ENCODE measurements around the gene LAMTOR1. TPM values are rescaled to one million over a fixed set of nuclear protein-coding genes. Genes with fewer than 3 reads are reported as not detected.

LAMTOR1 gene
- total RNA-seq (91.1 and 95.1 TPM in 2 replicates), polyA plus RNA-seq (174 and 214 TPM in 2 replicates), polyA minus RNA-seq (127 and 132 TPM in 2 replicates), Bru-seq, nascent RNA (percentile 74 among the genes with signal in this experiment), BruChase-seq, experiment 1, labeled RNA remaining after a 6-hour chase (percentile 86 among the genes with signal in this experiment), BruChase-seq, experiment 2, labeled RNA remaining after a 2-hour chase (percentile 82 among the genes with signal in this experiment)
- 161 and 169 TPM in 2 replicates for polyA plus RNA-seq (2011; cell fraction: cytosol; rRNA removed)
- polyA plus RNA-seq (2011; cell fraction: nucleus; rRNA removed) = 71.7 and 89.6 TPM in 2 replicates
- polyA plus RNA-seq (2012) = 131 and 133 TPM in 2 replicates
- 108 TPM for polyA minus RNA-seq (2011; cell fraction: cytosol; rRNA and poly(A)+ RNA removed)
- 50.9 and 54.2 TPM in 2 replicates for polyA minus RNA-seq (2011; cell fraction: nucleus; rRNA and poly(A)+ RNA removed)
- long read RNA-seq, transcript LAMTOR1-201 (5 exons, 1,179 nt) = major isoform, 223 of 462 reads
- long read RNA-seq, partial matches to known transcripts = 221 of 462 reads
- long read RNA-seq, other reads (novel, unspliced or antisense) = 15 of 462 reads

DNA sequence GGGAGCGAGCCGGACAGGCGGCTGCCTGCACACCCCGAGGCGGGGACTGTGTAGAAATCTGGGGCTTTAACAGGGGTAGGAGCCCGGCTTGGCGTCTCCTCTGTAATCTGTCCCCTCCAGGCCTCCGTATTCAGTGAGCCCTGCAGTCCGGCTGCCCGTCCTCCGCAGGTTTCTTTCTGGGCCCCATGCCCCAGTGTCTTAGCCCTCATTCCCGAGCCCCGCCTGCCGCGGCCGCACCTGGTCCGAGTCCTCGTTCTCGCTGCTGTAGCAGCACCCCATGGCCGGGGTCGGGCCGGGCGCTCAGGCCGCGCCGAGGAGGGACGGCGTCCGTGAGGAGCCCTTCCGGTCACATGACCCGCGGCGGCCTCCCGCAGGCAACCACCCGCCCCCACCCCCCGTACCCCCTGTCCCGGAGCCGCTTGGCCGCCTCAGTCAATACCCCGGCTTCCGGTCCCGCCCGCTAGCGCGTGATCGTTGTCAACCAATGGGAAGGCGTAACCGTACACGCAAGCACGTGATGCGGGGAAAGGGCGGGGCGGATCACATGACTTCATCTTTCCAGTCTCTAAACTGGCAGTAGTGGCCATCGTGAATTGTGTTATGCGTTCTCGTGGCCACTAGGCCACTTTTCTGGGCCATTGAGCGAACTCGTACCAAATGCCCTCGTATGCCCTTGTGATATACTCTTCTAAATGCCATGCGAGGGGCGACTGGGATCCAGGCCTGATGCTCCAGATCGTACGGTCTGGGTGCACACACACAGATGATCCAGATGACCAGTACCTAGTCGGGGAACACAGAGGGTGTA lies at the start of gene LAMTOR1:
LAMTOR1 (minus strand) TSS at position 352 of the 808 bp plus-strand sequence; CDS start at position 279, 73 bp downstream.
- ChIA-PET CTCF (interaction anchor here (1.0 to 2.2 kb wide), 3 partner anchors 13 to 328 kb away, joined by 3 to 7 read pairs (median 4); no protein-coding TSS in a partner anchor), POLR2A (no interaction called here)
- DNase-seq (ENCODE audit: low read depth, low spot score) (peak; percentile 99), FAIRE-seq (peak; percentile 98)
- dilution Hi-C loops (cut with MboI; ENCODE audit: extremely low pct_ligation_motif_present, low sequenced_read_pairs) = no loop called here
- BruUV-seq (replicated peaks) = TSS peak; percentile 59
- Histone ChIP-seq H2AFZ (ENCODE audit: low read depth, low read length) (peak within 1 kb of the TSS; percentile 79), H3K9me1 (replicated peaks; ENCODE audit: control insufficient read depth, extremely low read depth, insufficient read depth, low read length) (no peaks in the 10 kb centered on the region), H4K20me1 (replicated peaks; ENCODE audit: control insufficient read depth, extremely low read depth, insufficient read depth, low read length) (no peaks in the 10 kb centered on the region), H3K4me2 (ENCODE audit: insufficient read depth, low read length) (peak within 1 kb of the TSS; percentile 78), H3K9ac (replicated peaks; ENCODE audit: extremely low read depth, insufficient read depth, low read length) (peak within 1 kb of the TSS; percentile 99), H3K4me1 (ENCODE audit: control insufficient read depth, extremely low read depth, insufficient read depth, low read length) (peaks cover 26% of the 10 kb centered on the region), H3K27ac (ENCODE audit: insufficient read depth, low read depth, low read length) (peak within 1 kb of the TSS; percentile 88), H3K27me3 (ENCODE audit: control insufficient read depth in 2 of 2, insufficient read depth in 2 of 2, low read length in 2 of 2) (no peaks in the 10 kb centered on the region), H3K9me3 (replicated peaks; ENCODE audit: control insufficient read depth, insufficient read depth, low read length) (no peaks in the 10 kb centered on the region), H3K36me3 (ENCODE audit: control insufficient read depth in 2 of 2, extremely low read depth in 1 of 2, insufficient read depth in 2 of 2, low read length in 2 of 2) (peaks cover 10 to 11% of the 10 kb centered on the region in 2 experiments), H3K79me2 (ENCODE audit: control insufficient read depth, insufficient read depth, low read length) (peaks cover 29% of the 10 kb centered on the region), H3K4me3 (replicated peaks in 1 of 3; ENCODE audit: insufficient read depth in 1 of 3, low read depth in 1 of 3, low read length in 3 of 3) (peak within 1 kb of the TSS; percentile 74 to 97 (median 86))
- TF ChIP-seq JUN (IDR thresholded peaks at IDR 0.05; ENCODE audit: borderline replicate concordance, insufficient read depth, insufficient read length, low read depth) (no peak), POLR2A (IDR thresholded peaks at IDR 0.05; ENCODE audit: low read depth, low read length) (peak; percentile 92), POLR2AphosphoS5 (IDR thresholded peaks at IDR 0.05; ENCODE audit: insufficient read depth, low read depth, low read length) (peak; percentile 97)
- TF ChIP-seq, protein P1, sequence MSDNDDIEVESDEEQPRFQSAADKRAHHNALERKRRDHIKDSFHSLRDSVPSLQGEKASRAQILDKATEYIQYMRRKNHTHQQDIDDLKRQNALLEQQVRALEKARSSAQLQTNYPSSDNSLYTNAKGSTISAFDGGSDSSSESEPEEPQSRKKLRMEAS (IDR thresholded peaks at IDR 0.05; ENCODE audit: insufficient read depth, insufficient read length) = peak; percentile 99
- TF ChIP-seq, protein P2, sequence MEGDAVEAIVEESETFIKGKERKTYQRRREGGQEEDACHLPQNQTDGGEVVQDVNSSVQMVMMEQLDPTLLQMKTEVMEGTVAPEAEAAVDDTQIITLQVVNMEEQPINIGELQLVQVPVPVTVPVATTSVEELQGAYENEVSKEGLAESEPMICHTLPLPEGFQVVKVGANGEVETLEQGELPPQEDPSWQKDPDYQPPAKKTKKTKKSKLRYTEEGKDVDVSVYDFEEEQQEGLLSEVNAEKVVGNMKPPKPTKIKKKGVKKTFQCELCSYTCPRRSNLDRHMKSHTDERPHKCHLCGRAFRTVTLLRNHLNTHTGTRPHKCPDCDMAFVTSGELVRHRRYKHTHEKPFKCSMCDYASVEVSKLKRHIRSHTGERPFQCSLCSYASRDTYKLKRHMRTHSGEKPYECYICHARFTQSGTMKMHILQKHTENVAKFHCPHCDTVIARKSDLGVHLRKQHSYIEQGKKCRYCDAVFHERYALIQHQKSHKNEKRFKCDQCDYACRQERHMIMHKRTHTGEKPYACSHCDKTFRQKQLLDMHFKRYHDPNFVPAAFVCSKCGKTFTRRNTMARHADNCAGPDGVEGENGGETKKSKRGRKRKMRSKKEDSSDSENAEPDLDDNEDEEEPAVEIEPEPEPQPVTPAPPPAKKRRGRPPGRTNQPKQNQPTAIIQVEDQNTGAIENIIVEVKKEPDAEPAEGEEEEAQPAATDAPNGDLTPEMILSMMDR (IDR thresholded peaks at IDR 0.05; ENCODE audit: extremely low read depth in 1 of 2, insufficient read depth in 1 of 2, low read depth in 1 of 2, low read length in 2 of 2) = peak; percentile 34 to 38
- intact Hi-C loops (cut with micrococcal nuclease) = loop anchor here (1.0 to 2.0 kb wide), 3 partner anchors 9 to 62 kb away; partner anchors contain the start of genes ANAPC15, LRRC51 and NUMA1
